Caco-2 (cell line): ENCODE data around the gene ZNF609. TPM values are rescaled to one million over a fixed set of nuclear protein-coding genes. Genes with fewer than 3 reads are reported as not detected.

Experiments used
- BruUV-seq: library from RNA; stranded (reverse); fragments of 400-500 nt; replicated peaks from 2 replicates; lab custom pipeline; 2021; lab: Mats Ljungman, UMichigan
- CTCF ChIA-PET: fragments of 300-600 bp; sonication (Branson Sonifier 250); formaldehyde crosslinking; loops from one replicate; lab custom pipeline; 2022; ENCODE audit warnings: antibody characterized with exemption; lab: Charles Lee
- POLR2A ChIA-PET: fragments of 300-600 bp; sonication (Branson Sonifier 250); formaldehyde crosslinking; loops from one replicate; lab custom pipeline; 2022; ENCODE audit warnings: antibody characterized with exemption; lab: Charles Lee
- DNase-seq, 2 experiments: peaks; one replicate each; pipeline versions ENCODE4 v3.0.0 to v3.0.0-alpha.2; 2020 to 2022
- H3K27me3 ChIP-seq: replicated peaks from 2 replicates; pipeline ENCODE4 v1.6.0; 2011; ENCODE audit warnings: low read length; ENCODE audit not compliant: control insufficient read depth, insufficient read depth
- H3K36me3 ChIP-seq: 2 replicates; pipeline ENCODE4 v1.5.1; 2011; ENCODE audit warnings: low read length; ENCODE audit not compliant: control insufficient read depth, insufficient read depth
- H3K4me1 ChIP-seq: fragments of 250-450 bp; sonication (Bioruptor Pico); 2 replicates; pipeline ENCODE4 v1.5.1; 2020; ENCODE audit warnings: mild to moderate bottlenecking
- H3K4me3 ChIP-seq: 2 replicates; pipeline ENCODE4 v1.5.1; 2011; ENCODE audit warnings: low read depth, mild to moderate bottlenecking, control low read depth, low read length
- H3K9me3 ChIP-seq: fragments of 250-450 bp; sonication (Bioruptor Pico); 2 replicates; pipeline ENCODE4 v1.5.1; 2020; ENCODE audit warnings: mild to moderate bottlenecking, moderate library complexity
- H3K27ac Mint-ChIP-seq: one replicate; pipeline ENCODE4 v1.8.0; 2022; ENCODE audit warnings: mixed read lengths; ENCODE audit not compliant: unreplicated experiment
- H3K27me3 Mint-ChIP-seq: one replicate; pipeline ENCODE4 v1.8.0; 2022; ENCODE audit warnings: mixed read lengths; ENCODE audit not compliant: insufficient read depth, unreplicated experiment
- H3K36me3 Mint-ChIP-seq: one replicate; pipeline ENCODE4 v1.8.0; 2022; ENCODE audit warnings: mild to moderate bottlenecking, mixed read lengths; ENCODE audit not compliant: insufficient read depth, unreplicated experiment
- H3K4me1 Mint-ChIP-seq: one replicate; pipeline ENCODE4 v1.8.0; 2022; ENCODE audit warnings: low read depth, mixed read lengths; ENCODE audit not compliant: unreplicated experiment
- H3K4me3 Mint-ChIP-seq: one replicate; pipeline ENCODE4 v1.8.0; 2022; ENCODE audit warnings: mild to moderate bottlenecking, moderate library complexity, mixed read lengths; ENCODE audit not compliant: unreplicated experiment
- H3K9me3 Mint-ChIP-seq: one replicate; pipeline ENCODE4 v1.8.0; 2022; ENCODE audit warnings: mixed read lengths; ENCODE audit not compliant: unreplicated experiment
- CTCF ChIP-seq, 2 experiments: fragments of 200-600 bp in 1 of 2; IDR thresholded peaks; 1 replicate in 1 of 2; 2 replicates in 1 of 2; pipeline versions ENCODE4 v1.5.1 to v1.8.0; 2011 to 2022; ENCODE audit warnings: antibody characterized with exemption in 1 of 2, control low read depth in 1 of 2, inconsistent platforms in 1 of 2, low read depth in 1 of 2, low read length in 1 of 2, mild to moderate bottlenecking in 1 of 2, moderate library complexity in 1 of 2; ENCODE audit not compliant: insufficient read depth in 1 of 2, severe bottlenecking in 1 of 2, unreplicated experiment in 1 of 2
- intact Hi-C: fragments of 100-400 bp; cut with micrococcal nuclease; formaldehyde crosslinking; loops from one replicate; pipeline ENCODE4 v1.10.0; 2022; ENCODE audit not compliant: unreplicated experiment
- total RNA-seq: library from RNA; stranded (reverse); gene quantifications from 2 replicates; pipeline ENCODE4 v1.2.3, GENCODE V29; 2022

ZNF609 gene
- total RNA-seq, 1 experiment from 2014 or later, result 30.1 TPM

GRCh38 chr15:64443016-64443415, 17.4 kb upstream of the ZNF609 start:
- no peak overlapping the region for H3K4me3 Mint-ChIP-seq
- H3K27ac Mint-ChIP-seq, result no peak overlapping the region
- peaks cover 27% of the 10 kb centered on the region for H3K36me3 Mint-ChIP-seq
- Histone ChIP-seq H3K36me3 (no peaks in the 10 kb centered on the region), H3K4me1 (peaks cover 17% of the 10 kb centered on the region; the same call in 1 of the 2 replicates), H3K4me3 (no peak overlapping the region), H3K27me3 (no peaks in the 10 kb centered on the region), H3K9me3 (no peaks in the 10 kb centered on the region)
- TF ChIP-seq CTCF (IDR thresholded peaks at IDR 0.05; ENCODE audit: insufficient read depth in 1 of 2, low read depth in 1 of 2, low read length in 1 of 2, severe bottlenecking in 1 of 2, unreplicated experiment in 1 of 2), result no peak
- no peaks in the 10 kb centered on the region for H3K9me3 Mint-ChIP-seq
- DNase-seq, result no peak
- no TSS peak for BruUV-seq
- POLR2A ChIA-PET, result interaction anchor here (0.6 kb wide), 1 partner anchor 21 kb away, joined by 3 read pairs; no protein-coding TSS in a partner anchor
- intact Hi-C loops, result no loop called here
- H3K27me3 Mint-ChIP-seq, result no peaks in the 10 kb centered on the region
- H3K4me1 Mint-ChIP-seq, result peaks cover 7% of the 10 kb centered on the region
- CTCF ChIA-PET, result no interaction called here

DNA sequence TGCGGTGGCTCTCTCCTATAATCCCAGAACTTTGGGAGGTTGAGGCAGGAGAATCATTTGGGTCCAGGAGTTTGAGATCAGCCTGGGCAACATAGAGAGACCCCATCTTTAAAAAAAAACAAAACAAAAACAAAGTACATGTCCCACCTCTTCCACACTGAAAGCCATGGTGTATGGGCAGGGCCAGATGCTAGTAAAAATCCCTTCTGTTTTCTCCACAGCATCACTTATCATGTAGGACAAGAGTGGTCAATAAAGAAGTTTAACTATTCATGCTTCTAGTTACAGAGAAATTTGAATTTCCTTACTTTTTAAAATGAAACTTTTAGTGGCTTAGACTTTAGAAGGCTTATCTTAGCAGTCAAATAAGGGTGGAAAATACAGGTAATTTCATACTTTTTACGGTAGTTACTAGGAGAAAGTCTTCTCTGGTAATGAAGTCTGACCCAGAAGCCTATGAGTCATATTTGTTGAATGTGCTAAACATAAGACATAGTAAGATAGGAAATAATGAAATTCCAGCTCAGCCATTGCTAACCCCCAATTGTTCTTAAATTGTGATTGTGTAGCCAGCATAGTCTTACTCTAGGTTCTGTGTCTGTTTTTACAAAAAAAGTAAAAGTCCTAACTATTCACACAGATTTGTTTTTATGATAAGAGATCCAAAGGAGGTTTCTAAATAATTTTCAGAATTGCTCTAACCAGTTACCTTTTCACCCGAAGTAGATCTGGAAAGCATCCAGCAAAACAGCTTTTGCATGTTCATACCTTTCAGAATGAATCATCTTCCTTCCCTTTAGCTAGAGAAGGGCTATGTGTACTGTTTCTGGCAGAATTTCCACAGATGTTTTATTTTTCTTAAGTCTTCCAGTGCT, 16.4 kb upstream of the ZNF609 start:
- H3K4me1 Mint-ChIP-seq, result peaks cover 7% of the 10 kb centered on the region
- H3K36me3 Mint-ChIP-seq, result peaks cover 27% of the 10 kb centered on the region
- H3K9me3 Mint-ChIP-seq, result no peaks in the 10 kb centered on the region
- Histone ChIP-seq H3K4me3 (no peak overlapping the region), H3K9me3 (no peaks in the 10 kb centered on the region), H3K27me3 (no peaks in the 10 kb centered on the region), H3K4me1 (peaks cover 17% of the 10 kb centered on the region; the same call in 1 of the 2 replicates), H3K36me3 (no peaks in the 10 kb centered on the region)
- no peak for DNase-seq
- H3K4me3 Mint-ChIP-seq, result no peak overlapping the region
- CTCF ChIA-PET, result no interaction called here
- POLR2A ChIA-PET, result no interaction called here
- H3K27ac Mint-ChIP-seq, result no peak overlapping the region
- no peak for TF ChIP-seq CTCF (IDR thresholded peaks at IDR 0.05; ENCODE audit: insufficient read depth in 1 of 2, low read depth in 1 of 2, low read length in 1 of 2, severe bottlenecking in 1 of 2, unreplicated experiment in 1 of 2)
- BruUV-seq, result no TSS peak
- no peaks in the 10 kb centered on the region for H3K27me3 Mint-ChIP-seq
- intact Hi-C loops, result no loop called here

DNA sequence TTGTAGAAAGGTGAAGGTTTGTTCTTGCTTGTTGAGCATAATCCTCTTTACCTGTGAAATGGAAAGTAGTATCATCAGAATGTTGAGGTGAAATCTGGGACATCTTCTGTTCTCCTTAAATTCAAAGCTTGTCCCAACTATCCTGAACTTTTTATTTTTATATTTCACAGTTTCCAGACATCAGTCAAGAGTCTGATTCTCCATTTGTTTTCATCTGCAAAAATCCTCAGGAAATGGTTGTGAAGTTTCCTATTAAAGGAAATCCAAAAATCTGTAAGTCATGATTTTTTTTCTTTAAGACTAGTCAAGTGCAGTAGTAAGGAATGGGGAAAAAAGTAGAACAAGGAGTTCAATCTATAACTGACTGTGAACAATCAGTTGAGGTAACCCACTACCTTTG, 15.5 kb upstream of the ZNF609 start:
- H3K27me3 Mint-ChIP-seq, result no peaks in the 10 kb centered on the region
- H3K36me3 Mint-ChIP-seq, result peaks cover 27% of the 10 kb centered on the region
- POLR2A ChIA-PET, result no interaction called here
- no peak for DNase-seq
- no peaks in the 10 kb centered on the region for H3K9me3 Mint-ChIP-seq
- Histone ChIP-seq H3K9me3 (no peaks in the 10 kb centered on the region), H3K4me1 (peaks cover 17% of the 10 kb centered on the region; the same call in 1 of the 2 replicates), H3K4me3 (no peak overlapping the region), H3K36me3 (no peaks in the 10 kb centered on the region), H3K27me3 (no peaks in the 10 kb centered on the region)
- no peak overlapping the region for H3K4me3 Mint-ChIP-seq
- no peak overlapping the region for H3K27ac Mint-ChIP-seq
- peaks cover 7% of the 10 kb centered on the region for H3K4me1 Mint-ChIP-seq
- intact Hi-C loops, result no loop called here
- CTCF ChIA-PET, result no interaction called here
- BruUV-seq, result no TSS peak
- no peak for TF ChIP-seq CTCF (IDR thresholded peaks at IDR 0.05; ENCODE audit: insufficient read depth in 1 of 2, low read depth in 1 of 2, low read length in 1 of 2, severe bottlenecking in 1 of 2, unreplicated experiment in 1 of 2)
